GM21515 (cell line): Measurements from ENCODE around the gene C20orf144.

Source experiments
- ATAC-seq: cut with Tn5 transposase; IDR thresholded peaks from one replicate; pipeline ENCODE4 v1.9.1; 2021; ENCODE audit not compliant: unreplicated experiment

The C20orf144 gene

DNA sequence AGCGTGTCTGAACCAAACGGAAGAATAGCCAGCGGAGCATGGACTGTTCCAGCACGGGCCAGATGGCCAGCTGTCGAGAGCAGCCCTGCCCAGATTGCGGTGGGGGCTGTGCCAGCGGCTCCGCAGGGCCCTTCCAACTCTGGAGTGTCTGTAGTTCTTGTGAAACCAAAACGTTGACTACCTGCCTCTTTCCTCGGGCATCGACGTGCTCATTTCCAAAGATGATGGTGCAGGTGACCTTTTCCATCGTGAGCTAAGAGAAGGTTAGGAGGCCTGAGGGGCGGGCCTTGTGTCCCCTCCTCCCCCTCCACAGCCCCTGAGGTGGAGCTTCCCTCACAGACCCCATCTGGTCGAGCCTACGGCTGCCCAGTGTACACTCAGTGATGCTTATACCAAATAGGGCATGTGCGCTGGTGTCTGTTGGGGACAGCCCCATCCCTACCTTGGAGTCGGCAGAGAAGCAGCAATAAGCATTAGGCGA lies 12.9 kb upstream of the C20orf144 start:
- ATAC-seq = no peak

DNA sequence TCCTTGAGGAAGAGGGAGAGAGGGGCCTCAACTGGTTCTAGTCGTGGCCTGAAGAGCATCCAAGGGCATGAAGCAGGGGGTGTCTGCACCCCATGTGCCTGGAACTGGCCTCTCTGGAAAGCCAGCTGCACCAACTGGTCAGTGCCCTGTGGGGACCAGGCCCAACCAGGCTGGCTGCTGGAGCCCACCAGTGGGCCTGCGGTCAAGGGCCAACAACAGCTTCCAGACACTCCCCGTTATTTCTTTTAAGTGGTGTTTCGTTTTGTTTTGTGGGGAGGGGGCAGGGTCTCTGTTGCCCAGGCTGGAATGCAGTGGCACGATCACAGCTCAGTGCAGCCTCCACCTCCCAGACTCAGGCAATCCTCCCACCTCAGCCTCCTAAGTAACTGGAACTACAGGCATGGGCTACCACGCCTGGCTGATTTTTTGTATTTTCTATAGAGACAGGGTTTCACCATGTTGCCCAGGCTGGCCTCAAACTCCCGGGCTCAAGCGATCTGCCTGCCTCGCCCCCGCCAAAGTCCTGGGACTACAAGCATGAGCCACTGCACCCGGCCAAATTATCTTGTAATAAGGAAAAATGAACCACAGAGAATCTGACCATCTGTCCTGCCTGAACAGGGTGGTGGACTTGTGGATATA lies 11.9 kb upstream of the C20orf144 start:
- ATAC-seq = no peak

DNA sequence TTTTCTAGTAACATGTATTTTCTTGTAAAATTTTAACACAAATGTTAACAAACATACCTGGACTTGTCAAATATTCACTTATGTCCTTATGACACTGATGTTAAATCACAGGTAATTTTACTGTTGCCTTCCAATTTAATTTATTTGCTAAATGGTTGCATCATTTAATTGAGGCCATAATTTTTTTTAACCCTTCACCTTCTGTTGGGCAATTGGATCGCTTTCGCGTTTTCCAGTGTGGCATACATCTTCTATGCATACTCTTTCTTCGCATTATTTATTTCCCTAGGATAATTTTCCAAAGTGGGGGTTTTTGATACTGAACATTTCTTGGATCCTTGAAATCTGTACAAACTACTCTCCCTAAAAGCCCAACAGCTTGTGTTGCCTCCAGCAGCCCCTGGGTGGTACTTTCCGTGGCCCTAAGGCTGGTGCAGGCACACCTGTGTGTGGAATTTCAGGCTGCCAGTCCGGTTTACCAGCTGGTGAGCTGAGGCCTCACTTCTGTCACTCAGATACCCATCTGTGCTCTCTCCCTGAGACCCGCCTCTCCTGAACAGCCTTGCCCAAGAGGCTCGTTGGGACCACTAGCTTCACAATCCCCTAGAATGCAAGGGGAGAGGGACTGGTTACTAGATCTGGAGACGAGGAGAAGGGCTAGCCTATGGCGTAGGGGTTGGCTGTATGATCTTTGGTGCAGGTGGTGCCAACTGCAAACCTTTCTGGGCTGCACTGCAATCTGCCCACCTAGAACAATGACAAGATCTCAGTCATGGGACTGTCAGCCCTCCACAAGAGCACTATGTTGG lies 11.2 kb upstream of the C20orf144 start:
- ATAC-seq = no peak

DNA sequence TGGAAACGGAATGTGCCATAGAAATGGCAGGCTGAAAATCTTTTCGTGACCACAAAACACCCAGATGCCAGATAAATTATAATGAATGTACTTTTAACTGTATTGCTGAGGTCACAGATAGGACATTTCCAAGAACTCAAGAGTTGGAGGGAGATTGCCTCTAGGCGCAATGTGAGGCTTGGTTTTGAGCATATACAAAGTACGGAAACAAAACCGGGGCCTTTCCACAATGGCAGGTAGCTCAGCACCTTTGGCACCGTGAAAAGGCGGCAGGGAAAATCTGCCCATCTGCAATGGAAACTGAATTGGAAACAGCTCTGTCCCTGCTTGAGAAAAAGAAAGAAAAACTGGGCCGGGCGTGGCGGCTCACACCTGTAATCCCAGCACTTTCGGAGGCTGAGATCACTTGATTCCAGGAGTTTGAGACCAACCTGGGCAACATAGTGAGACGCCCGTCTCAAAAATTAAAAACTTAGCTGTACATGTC lies 10.5 kb upstream of the C20orf144 start:
- no peak for ATAC-seq

DNA sequence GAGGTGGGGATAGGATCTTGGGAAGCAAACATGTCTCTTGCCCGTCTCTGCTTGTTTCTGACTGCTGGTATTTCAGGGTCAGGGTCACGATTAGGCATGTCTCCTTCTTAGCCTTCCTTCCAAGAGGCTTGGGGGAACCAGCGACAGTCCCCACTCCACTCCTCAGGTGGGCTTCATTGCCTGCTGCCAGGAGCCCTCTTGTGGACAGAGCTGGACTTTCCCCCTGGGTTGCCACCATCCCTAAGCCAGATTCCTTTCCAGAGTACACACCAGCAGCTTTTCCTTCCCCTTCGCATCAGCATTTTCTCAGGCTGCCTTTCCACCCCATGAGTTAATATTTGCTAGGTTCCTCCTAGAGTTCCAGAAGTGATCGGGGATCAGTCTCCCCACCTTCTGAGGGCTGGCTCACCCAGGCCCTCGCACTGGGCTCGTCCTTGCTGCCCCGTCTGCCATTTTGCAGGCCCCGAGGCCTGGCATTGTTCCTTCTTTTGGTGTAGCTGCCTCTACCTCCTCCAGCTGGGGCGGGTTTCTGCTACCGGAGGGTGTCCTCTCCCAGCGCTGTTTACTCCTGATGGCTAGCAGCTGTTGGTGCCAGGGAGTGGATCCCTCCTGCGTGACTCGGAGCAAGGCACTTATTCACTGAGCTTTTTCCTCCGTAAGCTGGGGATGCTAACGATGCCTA lies 8.8 kb upstream of the C20orf144 start:
- no peak for ATAC-seq

DNA sequence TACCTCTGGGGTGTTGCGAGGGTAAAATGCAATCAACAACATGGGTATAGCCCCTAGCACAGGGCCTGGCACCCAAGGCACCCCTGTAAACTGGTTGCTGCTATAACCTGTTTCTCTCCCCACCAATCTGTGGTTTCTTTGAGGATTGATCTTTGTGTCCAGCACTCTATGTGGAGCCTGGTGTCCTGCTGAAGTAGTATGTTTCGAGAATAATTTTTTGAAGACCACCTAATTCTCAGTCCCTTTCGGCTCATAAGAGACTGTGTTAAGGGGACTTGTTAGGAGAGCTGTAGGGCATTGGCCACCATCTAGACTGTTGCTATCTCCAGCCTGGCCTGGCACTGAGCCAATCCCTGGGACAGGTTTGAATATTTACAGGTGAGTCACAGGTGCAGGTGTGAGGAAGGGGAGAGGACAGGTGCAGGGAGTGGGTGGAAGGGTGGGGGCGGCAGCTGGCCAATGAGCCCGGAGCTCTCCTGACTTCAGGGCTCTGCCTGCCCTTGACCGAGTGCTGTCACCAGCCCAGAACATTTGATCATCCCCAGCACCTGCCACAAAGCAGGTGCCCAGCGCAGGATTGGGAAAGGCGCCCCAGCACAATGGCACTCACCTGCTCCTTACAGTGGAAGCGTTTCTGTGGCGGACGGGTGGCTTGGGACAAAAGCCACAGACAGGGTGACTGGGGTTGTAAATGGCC lies 8.1 kb upstream of the C20orf144 start:
- no peak for ATAC-seq

DNA sequence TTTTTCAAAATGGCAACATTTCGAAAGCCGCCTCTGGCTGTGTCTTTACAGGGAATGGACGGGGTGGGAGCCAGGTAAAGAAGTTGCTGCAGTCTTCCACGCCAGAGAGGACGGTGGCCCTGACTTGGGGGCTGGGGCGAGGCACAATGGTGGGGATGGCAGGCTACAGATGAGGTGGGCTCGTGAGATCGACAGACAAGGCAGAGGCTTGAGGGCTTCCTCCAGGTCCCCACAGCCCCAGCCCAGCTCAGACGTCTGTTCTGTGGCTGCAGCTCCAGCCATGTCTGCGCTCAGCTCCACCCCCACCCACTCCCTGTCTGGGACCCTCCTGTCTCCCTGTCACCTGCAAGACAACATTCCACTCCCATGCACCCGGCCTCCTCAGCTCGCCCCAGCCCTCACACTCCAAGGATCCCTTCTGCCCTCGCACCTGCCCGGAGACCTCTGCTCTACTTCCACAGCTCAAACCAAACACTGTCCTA lies 7.4 kb upstream of the C20orf144 start:
- no peak for ATAC-seq

DNA sequence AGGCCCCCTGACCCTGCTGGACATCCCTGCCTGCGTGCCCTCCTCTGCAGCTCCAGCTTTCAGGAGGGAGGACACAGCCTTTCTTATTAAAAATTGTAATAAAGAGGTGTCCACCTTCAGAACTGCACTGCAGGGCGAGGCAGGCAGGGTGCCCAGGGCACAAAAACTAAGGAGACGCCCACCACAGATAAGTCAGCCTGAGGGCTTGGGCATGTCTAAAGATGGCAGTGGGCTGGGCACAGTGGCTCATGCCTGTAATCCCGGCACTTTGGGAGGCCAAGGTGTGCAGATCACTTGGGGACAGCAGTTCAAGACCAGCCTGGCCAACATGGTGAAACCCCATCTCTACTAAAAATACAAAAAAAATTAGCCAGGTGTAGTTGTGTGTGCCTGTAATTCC lies 7.0 kb upstream of the C20orf144 start:
- ATAC-seq = no peak

DNA sequence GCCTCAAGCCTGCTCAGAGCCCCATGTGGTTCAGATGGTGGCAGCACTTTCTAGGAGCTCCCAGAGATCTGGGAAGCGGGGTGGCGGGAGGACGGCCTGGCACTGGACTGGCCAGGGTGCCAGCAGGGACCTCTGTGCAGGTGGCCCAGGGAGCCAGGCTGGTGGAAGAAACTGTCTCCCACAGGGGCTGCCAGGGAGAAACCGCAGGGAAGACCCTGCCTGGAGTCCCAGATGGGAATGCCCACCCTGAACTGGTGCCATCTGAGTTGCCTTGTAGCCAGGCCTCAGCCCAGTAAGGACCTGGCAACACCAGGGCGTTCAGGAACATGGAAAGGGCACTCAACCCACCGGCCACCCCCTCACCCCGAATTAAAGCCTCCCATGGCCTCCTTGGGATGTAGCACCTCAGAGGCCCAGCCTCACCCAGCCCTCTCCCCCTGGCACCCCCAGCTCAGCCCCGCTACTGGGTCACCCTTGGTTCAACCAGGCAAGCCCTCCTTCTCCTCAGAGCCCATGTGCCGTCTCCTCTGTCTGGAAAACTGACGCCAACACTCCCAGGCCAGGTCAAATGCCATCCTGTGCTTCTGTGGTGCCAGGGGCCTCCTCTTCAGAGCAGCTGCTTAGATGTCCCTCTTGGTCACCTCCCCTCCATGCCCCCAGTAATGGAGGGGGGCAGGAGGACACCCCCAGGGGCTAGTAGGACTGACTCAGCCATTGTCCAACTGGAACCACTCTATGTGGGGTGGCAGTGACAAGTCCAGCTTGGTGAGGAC lies 5.9 kb upstream of the C20orf144 start:
- ATAC-seq = no peak

DNA sequence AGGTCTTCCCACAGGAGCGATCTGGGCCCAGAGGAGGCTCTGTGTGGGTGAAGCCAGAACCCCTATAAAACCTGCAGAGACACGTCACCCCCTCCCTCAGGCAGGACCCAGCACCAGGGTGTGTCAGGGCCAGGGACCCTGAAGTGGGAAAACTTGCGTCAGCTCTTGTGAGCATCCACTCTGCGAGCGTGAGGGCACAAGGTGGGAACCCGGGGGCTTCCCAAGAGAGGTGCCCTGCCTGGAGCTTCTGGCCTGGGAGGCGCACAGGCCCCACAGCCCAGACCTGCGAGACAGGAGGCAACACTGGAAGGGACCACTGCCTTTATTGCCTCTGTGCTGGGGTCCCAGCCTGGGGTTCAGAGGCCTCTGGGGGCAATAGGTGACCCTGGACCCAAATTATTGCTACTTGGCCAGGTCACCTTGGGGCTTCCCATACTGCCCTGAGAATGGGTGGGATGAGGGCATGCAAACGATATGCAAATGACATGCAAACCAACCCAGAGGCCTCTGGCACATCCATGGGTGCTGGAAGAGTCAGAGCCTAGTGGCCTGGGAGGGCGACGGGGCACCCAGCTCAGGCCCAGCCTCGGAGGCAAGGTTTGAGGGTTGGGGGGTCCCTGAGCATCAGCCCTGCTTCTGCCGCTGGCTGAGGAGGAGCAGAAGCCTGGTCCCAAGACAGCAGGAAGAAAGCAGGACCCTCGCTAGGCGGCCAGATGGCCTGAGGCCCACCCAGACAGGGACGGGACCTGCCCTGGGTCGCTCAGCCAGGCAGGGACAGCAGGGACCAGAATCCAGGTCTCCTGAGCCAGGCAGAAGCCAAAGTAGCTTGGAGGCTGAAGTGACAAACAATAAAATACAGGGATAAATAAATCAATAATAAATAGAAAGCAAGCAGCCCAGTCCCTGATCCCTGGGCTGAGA lies 5.1 kb upstream of the C20orf144 start:
- ATAC-seq = no peak

DNA sequence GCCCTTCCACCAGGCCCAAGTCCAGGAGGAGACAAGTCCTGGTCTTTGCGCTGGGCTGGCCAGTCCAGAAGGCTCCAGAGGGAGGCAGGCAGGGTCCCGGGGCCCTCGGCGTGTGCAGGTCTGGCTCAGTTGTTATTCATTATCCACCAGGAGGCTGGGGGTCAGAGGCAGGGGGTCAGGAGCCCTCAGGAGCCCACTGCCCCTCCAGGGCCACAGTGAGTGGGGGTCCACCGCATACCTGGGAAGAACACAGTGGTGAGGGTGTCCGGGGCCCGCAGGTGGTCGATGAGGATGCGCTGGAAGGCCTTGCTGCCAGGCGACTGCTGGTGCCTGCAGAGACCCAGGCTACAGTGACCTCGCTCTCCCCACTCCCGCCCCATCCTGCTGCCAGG lies 4.4 kb upstream of the C20orf144 start:
- ATAC-seq = no peak

DNA sequence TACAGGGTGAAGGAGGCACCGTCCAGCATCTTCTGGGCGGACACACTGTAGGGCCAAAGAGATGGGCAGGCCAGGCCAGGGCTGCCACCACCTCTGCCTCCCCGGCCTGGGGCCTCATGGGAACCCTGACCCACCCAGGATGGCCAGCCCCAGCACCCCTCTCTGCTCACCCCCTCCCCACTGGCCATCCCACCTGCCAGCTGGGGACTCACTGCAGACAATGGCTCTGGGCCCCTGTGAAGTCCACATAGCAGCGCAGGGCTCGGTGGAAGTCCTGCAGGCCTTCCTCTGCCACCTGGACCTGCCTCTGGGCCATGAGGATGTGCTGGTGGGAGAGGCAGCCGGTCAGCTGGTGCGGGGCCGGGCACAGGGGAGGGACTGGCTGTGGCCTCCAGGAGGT lies 3.6 kb upstream of the C20orf144 start:
- ATAC-seq = no peak

DNA sequence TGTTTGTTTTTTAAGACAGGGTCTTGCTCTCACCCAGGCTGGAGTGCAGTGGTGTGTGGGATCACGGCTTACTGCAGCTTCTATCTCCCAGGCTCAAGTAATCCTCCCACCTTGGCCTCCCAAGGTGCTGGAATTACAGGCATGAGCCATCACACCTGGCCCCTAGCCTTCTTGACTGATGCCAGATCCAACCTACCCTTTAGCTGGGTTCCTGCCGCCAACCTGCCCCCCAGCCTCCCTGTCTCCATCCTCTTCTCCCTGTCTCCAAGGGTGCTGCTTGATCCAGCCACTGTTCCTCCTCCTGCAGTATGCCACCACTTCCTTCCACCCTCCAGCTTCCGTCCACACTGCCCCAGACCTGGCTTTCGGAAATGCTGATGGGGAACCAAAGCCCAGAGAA lies 3.2 kb upstream of the C20orf144 start:
- no peak for ATAC-seq

DNA sequence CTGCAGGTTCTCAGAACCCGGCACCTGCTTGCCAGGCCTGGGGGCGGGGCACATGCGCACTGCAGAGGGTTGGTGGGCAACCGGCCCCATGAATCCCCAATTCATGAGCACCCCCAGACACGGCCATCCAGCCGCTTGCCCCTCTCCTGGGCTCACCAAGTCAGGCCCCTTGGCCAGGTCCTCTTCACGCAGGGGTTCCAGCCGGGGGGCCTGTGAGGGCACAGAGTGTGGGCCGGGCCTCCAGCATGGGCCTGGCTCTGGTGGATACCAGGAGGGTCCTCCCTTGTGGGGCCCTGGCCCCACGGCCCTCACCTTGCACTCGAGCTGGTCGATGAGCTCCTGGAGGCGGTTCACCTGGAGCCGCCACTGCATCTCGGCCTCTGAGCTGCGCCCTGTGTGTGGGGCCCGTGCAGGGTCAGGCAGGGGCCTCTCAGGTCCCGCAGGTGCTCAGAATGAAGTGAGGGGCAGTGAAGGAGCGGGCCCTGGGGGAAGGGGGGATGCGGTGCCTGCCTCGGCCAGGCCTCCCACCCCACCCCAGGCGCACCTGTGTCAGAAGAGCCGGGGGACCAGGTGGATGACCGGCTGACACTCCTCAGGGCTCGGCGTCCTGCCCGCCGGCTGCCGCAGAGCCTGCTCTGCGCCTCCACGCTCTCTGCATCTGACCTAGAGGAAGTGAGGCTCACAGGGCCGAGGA lies 2.6 kb upstream of the C20orf144 start:
- no peak for ATAC-seq

DNA sequence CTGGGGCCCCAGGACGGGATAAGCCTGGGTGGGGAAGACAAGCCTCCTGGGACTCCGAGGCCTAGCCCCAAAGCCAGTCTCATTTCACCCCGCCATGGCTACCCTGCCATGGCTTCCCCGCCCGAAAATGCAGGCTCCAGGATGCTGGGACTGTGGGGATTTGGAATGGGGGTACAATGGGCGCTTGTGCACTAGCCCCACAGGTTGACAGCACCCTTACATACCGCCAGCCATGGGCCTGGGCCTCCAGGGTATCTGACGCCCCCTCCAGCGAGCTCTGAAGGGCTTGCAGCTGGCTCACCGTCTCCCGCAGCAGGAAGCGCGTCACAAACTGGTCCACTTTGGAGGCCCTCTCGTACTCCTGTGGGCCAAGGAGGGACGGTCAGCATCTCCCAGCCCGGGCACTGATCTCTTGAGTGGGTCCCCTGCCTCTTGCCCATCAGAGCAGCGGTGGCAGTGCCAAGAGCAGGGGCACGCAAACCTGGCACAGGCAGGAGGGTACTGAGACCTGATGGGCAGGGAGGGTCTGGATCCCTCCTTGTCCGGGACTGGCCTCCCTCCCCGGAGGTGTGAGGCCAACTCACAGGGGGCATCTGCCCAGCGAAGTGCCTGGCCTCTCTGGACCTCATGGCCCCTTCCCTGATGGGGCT lies 2.0 kb upstream of the C20orf144 start:
- ATAC-seq = no peak

DNA sequence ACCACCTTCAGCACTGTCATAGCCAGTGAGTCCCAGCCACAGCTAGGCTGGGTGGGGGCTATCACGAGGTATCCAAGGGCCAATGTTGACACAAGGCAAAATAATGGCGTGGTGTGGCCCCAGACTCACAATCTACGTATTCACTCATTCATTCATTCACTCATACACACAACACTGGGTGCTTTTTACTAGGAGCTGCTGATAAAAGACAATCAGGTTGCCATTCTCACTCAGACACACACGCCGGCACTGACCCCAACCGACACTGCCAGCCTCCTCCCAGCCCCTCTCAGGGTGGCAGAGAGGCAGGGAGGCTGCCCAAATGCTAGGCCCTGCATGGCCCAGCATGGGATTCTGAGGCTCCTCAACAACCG lies 1.5 kb upstream of the C20orf144 start:
- no peak for ATAC-seq

DNA sequence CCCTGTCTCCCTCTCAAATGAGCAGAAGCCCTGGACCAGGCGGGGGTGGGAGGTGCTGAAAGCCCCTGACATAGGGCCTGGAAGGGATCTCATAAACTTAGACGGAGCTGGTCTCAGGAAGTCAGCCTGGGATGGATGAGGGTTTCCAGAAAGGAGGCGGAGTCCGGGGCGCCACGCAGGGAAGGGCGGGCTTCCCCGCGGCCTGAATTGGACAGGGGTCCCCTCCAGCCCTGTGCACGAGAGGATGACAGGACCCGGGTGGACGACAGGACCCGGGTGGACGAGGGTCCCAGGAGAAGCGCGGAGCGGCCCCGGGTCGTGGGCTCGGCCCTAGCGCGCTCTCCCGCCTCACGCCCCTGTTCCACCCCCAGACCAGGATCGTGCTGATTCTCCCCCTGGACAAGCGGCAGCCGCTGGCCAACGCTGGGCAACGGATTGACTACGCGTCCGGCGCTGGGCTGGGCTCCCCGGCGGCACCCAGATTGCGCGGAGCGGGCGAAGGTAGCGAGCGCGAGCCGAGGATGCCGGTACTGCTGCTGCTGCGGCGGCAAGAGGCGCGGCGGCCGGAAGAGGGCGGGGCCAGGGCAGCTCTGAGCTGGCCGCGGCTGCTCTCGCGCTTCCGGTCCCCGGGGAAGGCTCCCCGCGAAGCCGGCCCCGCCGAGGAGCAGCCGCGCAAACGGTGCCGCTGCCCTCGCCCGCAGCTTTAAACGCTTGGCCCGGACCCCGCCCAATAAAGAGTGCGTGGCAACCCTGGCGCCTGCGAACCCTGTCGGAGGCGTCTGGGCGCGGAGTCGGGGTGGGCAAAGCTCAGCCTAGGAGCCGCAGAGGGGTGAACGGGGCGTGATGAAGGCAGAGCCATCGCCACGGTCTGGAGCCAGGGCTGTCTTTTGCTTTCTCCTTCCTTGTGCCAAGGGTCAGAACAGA lies 1.3 kb downstream of the C20orf144 start:
- peak; percentile 46 for ATAC-seq
